ENCODE results near the gene HNMT. TPM values are rescaled to one million over a fixed set of nuclear protein-coding genes. Genes with fewer than 3 reads are reported as not detected.
"Not testable (repeated sequence)": the region's sequence is repeated elsewhere in the genome, so short reads cannot be mapped to it uniquely, and the experiment has no call there.

The HNMT gene
- total RNA-seq, 1 donor from 2014 or later = 1.4 TPM

GRCh38 chr2:137947032-137947727, 17.1 kb upstream of the HNMT start:
- DNase-seq = no peak

GRCh38 chr2:137947728-137948336, 16.4 kb upstream of the HNMT start:
- DNase-seq = peak; percentile 87

GRCh38 chr2:137948894-137949293, 15.4 kb upstream of the HNMT start:
- no peak for DNase-seq

- no peak for DNase-seq
Observed at GRCh38 chr2:137950238-137950637, 14.0 kb upstream of the HNMT start.

- no peak for DNase-seq
Observed at GRCh38 chr2:137951586-137951985, 12.7 kb upstream of the HNMT start.

GRCh38 chr2:137952586-137953129, 11.6 kb upstream of the HNMT start:
- no peak for DNase-seq

- DNase-seq = no peak
Observed at GRCh38 chr2:137955536-137955935, 8.7 kb upstream of the HNMT start.

- no peak for DNase-seq
Observed at GRCh38 chr2:137957033-137957432, 7.2 kb upstream of the HNMT start.

GRCh38 chr2:137959166-137959565, 5.1 kb upstream of the HNMT start:
- no peak for DNase-seq

GRCh38 chr2:137960223-137960622, 4.0 kb upstream of the HNMT start:
- DNase-seq = peak; percentile 71

- DNase-seq = no peak
Observed at GRCh38 chr2:137961602-137962001, 2.7 kb upstream of the HNMT start.

- no peak for DNase-seq
Observed at GRCh38 chr2:137963535-137964065, 673 bp upstream of the HNMT start.

- DNase-seq = no peak
Observed at GRCh38 chr2:137964859-137965459, 686 bp downstream of the HNMT start.

GRCh38 chr2:137966043-137966442, 1.8 kb downstream of the HNMT start:
- no peak for DNase-seq

- no peak for DNase-seq
Observed at GRCh38 chr2:137967042-137967441, 2.8 kb downstream of the HNMT start.

- DNase-seq = no peak
Observed at GRCh38 chr2:137968477-137969417, 4.5 kb downstream of the HNMT start.

GRCh38 chr2:137969418-137969765, 5.1 kb downstream of the HNMT start:
- DNase-seq = peak; percentile 93

GRCh38 chr2:137969876-137970275, 5.6 kb downstream of the HNMT start:
- no peak for DNase-seq

GRCh38 chr2:137971259-137971658, 7.0 kb downstream of the HNMT start:
- DNase-seq = not testable (repeated sequence)

GRCh38 chr2:137973280-137973679, 9.0 kb downstream of the HNMT start:
- DNase-seq = no peak

- no peak for DNase-seq
Observed at GRCh38 chr2:137975280-137976271, 11.3 kb downstream of the HNMT start.
